GM21786 (cell line): ENCODE measurements around the gene NIPSNAP2.
"Not testable (repeated sequence)": the region's sequence is repeated elsewhere in the genome, so short reads cannot be mapped to it uniquely, and the experiment has no call there.

Experiments used
- ATAC-seq: cut with Tn5 transposase; IDR thresholded peaks from one replicate; pipeline ENCODE4 v1.9.1; 2021; ENCODE audit not compliant: unreplicated experiment

The NIPSNAP2 gene

DNA sequence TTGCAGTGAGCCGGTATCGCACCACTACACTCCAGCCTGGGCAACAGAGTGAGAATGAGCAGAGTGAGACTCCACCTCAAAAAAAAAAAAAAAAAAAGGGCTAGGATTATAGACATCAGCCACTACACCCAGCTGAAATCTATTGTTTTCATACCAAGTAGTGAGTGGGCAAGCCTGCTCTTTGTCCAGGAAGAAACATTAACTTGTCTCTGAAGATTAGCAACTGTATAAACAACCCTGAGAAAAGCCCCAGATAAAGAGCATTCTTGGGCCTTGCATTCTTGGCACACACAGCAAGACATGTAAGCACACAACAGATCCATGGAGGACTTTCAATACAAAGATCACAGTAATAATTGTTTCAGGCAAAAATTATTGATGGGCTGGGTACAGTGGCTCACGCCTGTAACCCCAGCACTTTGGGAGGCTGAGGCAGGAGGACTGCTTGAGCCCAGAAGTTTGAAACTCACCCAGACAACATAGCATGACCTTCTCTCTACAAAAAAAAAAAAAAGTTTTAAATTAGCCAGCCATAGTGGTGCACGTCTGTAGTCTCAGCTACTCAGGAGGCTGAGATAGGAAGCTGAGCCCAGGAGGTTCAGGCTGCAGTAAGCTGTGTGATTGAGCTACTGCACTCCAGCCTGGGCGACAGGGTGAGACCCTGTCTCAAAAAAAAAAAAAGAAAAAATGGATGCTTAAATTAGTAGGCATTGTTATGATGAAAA is 82.5 kb downstream of the NIPSNAP2 start:
- no peak for ATAC-seq

DNA sequence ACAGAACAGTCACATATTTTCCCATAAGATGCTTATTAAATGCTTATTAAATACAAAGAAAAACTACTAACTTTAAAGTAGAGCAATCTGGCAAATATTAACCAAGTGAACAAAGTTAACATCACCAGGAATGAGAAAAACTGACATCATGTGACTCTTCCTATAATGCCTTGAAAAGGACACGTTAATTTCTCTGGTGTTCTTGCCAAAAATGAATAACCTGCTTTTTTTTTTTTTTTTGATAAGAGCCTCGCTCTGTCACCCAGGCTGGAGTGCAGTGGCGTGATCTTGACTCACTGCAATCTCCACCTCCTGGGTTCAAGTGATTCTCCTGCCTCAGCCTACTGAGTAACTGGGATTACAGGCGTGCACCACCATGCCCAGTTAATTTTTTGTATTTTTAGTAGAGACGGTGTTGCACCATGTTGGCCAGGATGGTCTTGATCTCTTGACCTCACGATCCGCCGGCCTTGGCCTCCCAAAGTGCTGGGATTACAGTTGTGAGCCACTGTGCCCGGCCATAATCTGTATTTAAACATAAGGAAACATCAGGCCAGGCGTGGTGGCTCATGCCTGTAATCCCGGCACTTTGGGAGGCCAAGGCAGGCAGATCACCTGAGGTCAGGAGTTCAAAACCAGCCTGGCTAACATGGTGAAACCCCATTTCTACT is 83.2 kb downstream of the NIPSNAP2 start:
- ATAC-seq, result not testable (repeated sequence)

DNA sequence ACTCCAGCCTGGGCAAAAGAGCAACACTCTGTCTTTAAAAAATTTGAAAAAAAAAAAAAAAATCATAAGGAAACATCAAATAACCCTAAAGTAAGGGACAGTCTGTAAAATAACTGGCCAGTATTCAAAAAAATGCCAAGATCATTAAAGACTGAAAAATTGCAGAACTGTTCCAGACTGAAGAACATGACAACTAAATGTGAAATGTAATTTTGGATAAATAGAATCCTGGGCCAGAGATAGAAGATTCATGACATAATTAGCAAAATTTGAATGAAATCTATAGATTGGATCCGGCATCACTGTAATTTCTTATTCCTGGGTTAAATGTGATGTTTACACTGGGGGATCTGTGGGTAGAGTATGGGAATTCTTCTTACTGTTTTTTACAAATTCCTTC is 83.9 kb downstream of the NIPSNAP2 start:
- no peak for ATAC-seq

DNA sequence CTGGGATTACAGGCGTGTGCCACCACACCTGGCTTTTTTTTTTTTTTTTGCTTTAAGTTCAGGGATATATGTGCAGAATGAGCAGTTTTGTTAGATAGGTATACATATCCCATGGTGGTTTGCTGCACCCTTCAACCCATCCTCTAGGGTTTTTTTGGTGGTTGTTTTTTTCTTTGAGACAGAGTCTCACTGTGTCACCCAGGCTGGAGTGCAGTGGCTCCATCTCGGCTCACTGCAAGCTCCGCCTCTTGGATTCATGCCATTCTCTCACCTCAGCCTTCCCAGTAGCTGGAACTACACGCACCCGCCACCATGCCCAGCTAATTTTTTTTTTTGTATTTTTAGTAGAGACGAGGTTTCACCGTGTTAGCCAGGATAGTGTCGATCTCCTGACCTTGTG is 84.4 kb downstream of the NIPSNAP2 start:
- not testable (repeated sequence) for ATAC-seq
